K562 (cell line): ENCODE data around the gene FERMT1. TPM values are rescaled to one million over a fixed set of nuclear protein-coding genes. Genes with fewer than 3 reads are reported as not detected.

Experiments
- ATAC-seq: fragments of 200-7000 bp; cut with Tn5 transposase; 3 replicates; pipeline ENCODE4 v1.9.1; 2020; ENCODE audit warnings: moderate library complexity
- BruUV-seq: library from RNA; stranded (reverse); fragments of 400-500 nt; replicated peaks from 2 replicates; lab custom pipeline; 2021; lab: Mats Ljungman, UMichigan
- CTCF ChIA-PET: fragments of 300-600 bp; formaldehyde crosslinking; extraction: SDS; loops from one replicate; lab custom pipeline; 2021; ENCODE audit warnings: low intra/inter-chr PET ratio; lab: Yijun Ruan, JAX
- POLR2A ChIA-PET: fragments of 300-600, 350-650 bp; sonication (Branson Sonifier 250); formaldehyde crosslinking; extraction: SDS; loops from one replicate; lab custom pipeline; 2021; ENCODE audit warnings: antibody characterized with exemption, inconsistent platforms; lab: Yijun Ruan, JAX
- DNase-seq, 4 experiments: peaks; one replicate each; pipeline versions ENCODE4 v3.0.0 to v3.0.0-alpha.2; 2011 to 2018; ENCODE audit warnings: low spot score in 3 of 4, mixed read lengths in 3 of 4; ENCODE audit errors: extremely low read depth in 1 of 4
- FAIRE-seq: peaks from 2 replicates; lab custom pipeline; 2011; peaks lifted over from hg19 to GRCh38; lab: Jason Lieb, UNC
- H2AFZ ChIP-seq: 2 replicates; pipeline ENCODE4 v1.6.0; 2011; ENCODE audit warnings: low read depth, low read length, control low read depth, inconsistent platforms
- H3K27ac ChIP-seq: fragments of 200-600 bp; 3 replicates; pipeline ENCODE4 v1.8.0; 2011; ENCODE audit warnings: low read depth, mild to moderate bottlenecking, control low read depth, inconsistent platforms, low read length, moderate library complexity, mixed read lengths; ENCODE audit errors: extremely low read depth
- H3K27me3 ChIP-seq, 2 experiments: fragments of 300-600 bp in 1 of 2; 2 replicates in 1 of 2; 3 replicates in 1 of 2; pipeline versions ENCODE4 v1.6.0 to v1.8.0; 2011; ENCODE audit warnings: inconsistent platforms in 2 of 2, low read length in 2 of 2, mild to moderate bottlenecking in 1 of 2, mixed read lengths in 1 of 2, moderate library complexity in 1 of 2; ENCODE audit not compliant: control insufficient read depth in 2 of 2, insufficient read depth in 2 of 2
- H3K36me3 ChIP-seq: fragments of 300-600 bp; 3 replicates; pipeline ENCODE4 v1.8.0; 2011; ENCODE audit warnings: mild to moderate bottlenecking, low read length, inconsistent platforms; ENCODE audit not compliant: control insufficient read depth, insufficient read depth
- H3K4me1 ChIP-seq, 2 experiments: fragments of 200-600 bp in 1 of 2; replicated peaks in 1 of 2; 2 replicates in 1 of 2; 3 replicates in 1 of 2; pipeline versions ENCODE4 v1.5.1 to v1.8.0; 2011; ENCODE audit warnings: inconsistent platforms in 2 of 2, low read length in 2 of 2, mild to moderate bottlenecking in 1 of 2, mixed read lengths in 1 of 2, moderate library complexity in 1 of 2; ENCODE audit not compliant: control insufficient read depth in 2 of 2, insufficient read depth in 2 of 2
- H3K4me2 ChIP-seq: 2 replicates; pipeline ENCODE4 v1.6.1; 2011; ENCODE audit warnings: low read length, control low read depth, inconsistent platforms, mixed read lengths; ENCODE audit not compliant: insufficient read depth
- H3K4me3 ChIP-seq: fragments of 200-600 bp; sonication (generic), shearing (Covaris generic); 2 replicates; pipeline ENCODE4 v1.5.1; 2016; ENCODE audit warnings: control low read depth, inconsistent platforms
- H3K79me2 ChIP-seq: fragments of 200-600 bp; 3 replicates; pipeline ENCODE4 v1.8.0; 2011; ENCODE audit warnings: low read length, inconsistent platforms; ENCODE audit not compliant: control insufficient read depth, insufficient read depth
- H3K9ac ChIP-seq, 2 experiments: 2 replicates each; pipeline versions ENCODE4 v1.6.0 to v1.6.1; 2011; ENCODE audit warnings: low read depth in 2 of 2, low read length in 2 of 2, control low read depth in 1 of 2, inconsistent platforms in 1 of 2, mild to moderate bottlenecking in 1 of 2, mixed read lengths in 1 of 2; ENCODE audit not compliant: insufficient read depth in 1 of 2
- H3K9me1 ChIP-seq: one replicate; pipeline ENCODE4 v1.6.0; 2011; ENCODE audit warnings: inconsistent platforms, mild to moderate bottlenecking, low read length, moderate library complexity; ENCODE audit not compliant: control insufficient read depth, insufficient read depth
- H3K9me3 ChIP-seq: replicated peaks from 2 replicates; pipeline ENCODE4 v1.5.1; 2011; ENCODE audit warnings: low read depth, low read length, inconsistent platforms; ENCODE audit not compliant: control insufficient read depth, insufficient read depth
- H4K20me1 ChIP-seq: replicated peaks from 2 replicates; pipeline ENCODE4 v1.6.1; 2011; ENCODE audit warnings: low read length, inconsistent platforms, mixed read lengths; ENCODE audit not compliant: control insufficient read depth, insufficient read depth
- E2F3 ChIP-seq: fragments of 250-450 bp; sonication (Bioruptor Pico); IDR thresholded peaks from 2 replicates; pipeline ENCODE4 v1.4.0; 2020; ENCODE audit warnings: mild to moderate bottlenecking
- FOXA1 ChIP-seq: fragments of 450-650 bp; IDR thresholded peaks from 2 replicates; pipeline ENCODE4 v1.6.1; 2016; ENCODE audit warnings: mild to moderate bottlenecking, borderline replicate concordance
- FOXK2 ChIP-seq, 2 experiments: fragments of 450-650 bp; IDR thresholded peaks in 1 of 2; conservative IDR thresholded peaks in 1 of 2; 2 replicates each; pipeline ENCODE4 v1.6.1; 2016; ENCODE audit warnings: low read depth in 2 of 2, mild to moderate bottlenecking in 1 of 2
- HDAC8 ChIP-seq: fragments of 450-650 bp; IDR thresholded peaks from 2 replicates; pipeline ENCODE4 v1.6.1; 2016; ENCODE audit warnings: mild to moderate bottlenecking, missing genetic modification characterization, moderate library complexity, missing compliant biosample characterization
- NCOA6 ChIP-seq: fragments of 450-650 bp; IDR thresholded peaks from 2 replicates; pipeline ENCODE4 v1.6.1; 2017; ENCODE audit warnings: mild to moderate bottlenecking
- NFE2 ChIP-seq: IDR thresholded peaks from 2 replicates; pipeline ENCODE4 v1.6.1; 2014; ENCODE audit warnings: antibody characterized with exemption, low read depth
- NR2C1 ChIP-seq, 2 experiments: fragments of 450-650 bp; IDR thresholded peaks; 2 replicates each; pipeline ENCODE4 v1.6.1; 2017; ENCODE audit warnings: mild to moderate bottlenecking in 2 of 2, antibody characterized with exemption in 1 of 2, inconsistent platforms in 1 of 2, missing compliant biosample characterization in 1 of 2, missing genetic modification characterization in 1 of 2
- RFX5 ChIP-seq: IDR thresholded peaks from 2 replicates; pipeline ENCODE4 v1.6.1; 2011; ENCODE audit warnings: low read depth, mild to moderate bottlenecking, improper control_type of control experiment, low read length
- SMAD2 ChIP-seq: fragments of 150-350 bp; IDR thresholded peaks from 2 replicates; pipeline ENCODE4 v1.6.1; 2014; ENCODE audit warnings: low read depth, mild to moderate bottlenecking, low read length
- SMAD3 ChIP-seq: fragments of 450-650 bp; formaldehyde crosslinking; conservative IDR thresholded peaks from 2 replicates; pipeline ENCODE4 v1.4.0; 2020; ENCODE audit warnings: mild to moderate bottlenecking
- ZNF561 ChIP-seq: fragments of 450-650 bp; formaldehyde crosslinking; conservative IDR thresholded peaks from 2 replicates; pipeline ENCODE4 v1.4.0; 2020; ENCODE audit warnings: mild to moderate bottlenecking, moderate library complexity
- WGBS: fragments of 100-300 bp; shearing (Covaris generic); methylation state at CpG from one replicate; pipeline ENCODE4 v1.1.6; 2016; ENCODE audit warnings: low coverage, mixed read lengths; ENCODE audit not compliant: insufficient coverage; ENCODE audit errors: missing lambda C conversion rate; 5-methylcytosine and 5-hydroxymethylcytosine counted together
- in situ Hi-C: fragments of 300-500 bp; cut with MboI; formaldehyde crosslinking; loops from 4 replicates; pipeline ENCODE4 v1.15.0; 2018; ENCODE audit warnings: inconsistent platforms, mixed read lengths
- intact Hi-C: fragments of 100-400 bp; cut with micrococcal nuclease; formaldehyde crosslinking; loops from 2 replicates; pipeline ENCODE4 v1.14.2; 2022
- polyA plus RNA-seq, 8 experiments: library from polyadenylated mRNA; depleted of rRNA in 4 of 8; stranded (reverse) in 5 of 8; unstranded in 3 of 8; fragments of >200 nt; fragmentation: Nextera tagmentation in 2 of 8; fragmentation: Illumina TruSeq in 1 of 8; extraction: Ambion mirVana in 2 of 8; extraction: Trizol in 1 of 8; gene quantifications; 2 replicates each; pipeline versions ENCODE4 v1.2.1 to v1.2.3, GENCODE V29; 2011 to 2014; ENCODE audit warnings: inconsistent platforms in 1 of 8, missing spikeins in 1 of 8
- total RNA-seq, 7 experiments: library from RNA; depleted of rRNA in 6 of 7; stranded (reverse); fragments of >200 nt in 6 of 7; fragmentation: Illumina TruSeq in 2 of 7; extraction: Trizol in 2 of 7; gene quantifications; 2 replicates each; pipeline versions ENCODE4 v1.2.1 to v1.2.3, GENCODE V29; 2011 to 2021; ENCODE audit warnings: low replicate concordance in 1 of 7
- TF ChIP-seq, protein P1 (sequence below): IDR thresholded peaks from 3 replicates; pipeline ENCODE4 v1.6.1; 2011; ENCODE audit warnings: borderline replicate concordance, mild to moderate bottlenecking; ENCODE audit not compliant: insufficient read length, insufficient read depth
- TF ChIP-seq, protein P2 (sequence below): fragments of 450-650 bp; IDR thresholded peaks from 2 replicates; pipeline ENCODE4 v1.6.1; 2016; ENCODE audit warnings: borderline replicate concordance
- TF ChIP-seq, protein P3 (sequence below): fragments of 250-450 bp; sonication (Bioruptor Pico); IDR thresholded peaks from 2 replicates; pipeline ENCODE4 v1.4.0; 2020; ENCODE audit warnings: mild to moderate bottlenecking, moderate library complexity
- TF ChIP-seq, protein P4 (sequence below): sonication (generic); formaldehyde crosslinking; IDR thresholded peaks from 2 replicates; pipeline ENCODE4 v1.8.1; 2022; ENCODE audit warnings: missing genetic modification reagents

The FERMT1 gene
- total and polyA plus RNA-seq, 9 of the 15 experiments (the other 6 are each of a cell fraction or from before 2014, with no cell fraction given): 0.07 TPM; not detected in 8

DNA sequence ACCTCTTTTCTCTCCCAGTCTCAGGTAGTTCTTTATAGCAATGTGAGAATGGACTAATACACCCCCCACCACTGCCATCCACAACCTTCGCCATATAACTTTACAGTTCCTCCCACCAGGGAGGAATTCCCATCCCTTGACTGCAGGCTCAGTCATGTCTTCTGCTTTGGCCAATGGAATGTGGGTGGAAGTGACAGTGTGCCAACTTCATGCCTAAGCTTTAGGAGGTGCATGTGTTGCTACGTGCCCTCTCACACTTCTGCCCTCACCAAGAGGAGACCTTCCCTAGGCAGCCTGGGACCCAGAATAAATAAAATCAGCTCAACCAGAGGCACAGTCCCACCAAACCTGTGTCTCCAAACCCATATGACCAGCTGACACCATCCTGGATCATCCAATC is 36.0 kb downstream of the FERMT1 start:
- in situ Hi-C loops: no loop called here
- no peaks in the 10 kb centered on the region for H4K20me1 ChIP-seq
- POLR2A ChIA-PET: no interaction called here

More for the DNA sequence above, 36.0 kb downstream of the FERMT1 start:
- Histone ChIP-seq H3K79me2 (no peaks in the 10 kb centered on the region), H2AFZ (no peak overlapping the region), H3K27ac (no peak overlapping the region), H3K9me1 (no peaks in the 10 kb centered on the region), H3K36me3 (no peaks in the 10 kb centered on the region), H3K9ac (no peak overlapping the region), H3K4me1 (no peaks in the 10 kb centered on the region), H3K27me3 (peaks cover 5 to 6% of the 10 kb centered on the region in 2 experiments), H3K4me3 (no peak overlapping the region), H3K9me3 (no peaks in the 10 kb centered on the region), H3K4me2 (no peak overlapping the region)
- DNase-seq (no peak), FAIRE-seq (no peak), ATAC-seq (no peak)
- no TSS peak for BruUV-seq
- 13% methylated on average over 2 of the region's 2 CpGs for WGBS
- TF ChIP-seq E2F3 (CRISPR knock-in tag) (no peak), NCOA6 (no peak), RFX5 (no peak), FOXK2 (conservative IDR thresholded peaks at IDR 0.05 in 1 of 2, IDR thresholded peaks at IDR 0.05 in 1 of 2; ENCODE audit: low read depth in 2 of 2) (no peak), FOXA1 (no peak), NFE2 (no peak), HDAC8 (no peak), NR2C1 (IDR thresholded peaks at IDR 0.05) (no peak), NR2C1 (tag; IDR thresholded peaks at IDR 0.05) (no peak), SMAD2 (no peak), ZNF561 (CRISPR knock-in tag) (no peak), SMAD3 (CRISPR knock-in tag) (no peak)
- TF ChIP-seq, protein P1, sequence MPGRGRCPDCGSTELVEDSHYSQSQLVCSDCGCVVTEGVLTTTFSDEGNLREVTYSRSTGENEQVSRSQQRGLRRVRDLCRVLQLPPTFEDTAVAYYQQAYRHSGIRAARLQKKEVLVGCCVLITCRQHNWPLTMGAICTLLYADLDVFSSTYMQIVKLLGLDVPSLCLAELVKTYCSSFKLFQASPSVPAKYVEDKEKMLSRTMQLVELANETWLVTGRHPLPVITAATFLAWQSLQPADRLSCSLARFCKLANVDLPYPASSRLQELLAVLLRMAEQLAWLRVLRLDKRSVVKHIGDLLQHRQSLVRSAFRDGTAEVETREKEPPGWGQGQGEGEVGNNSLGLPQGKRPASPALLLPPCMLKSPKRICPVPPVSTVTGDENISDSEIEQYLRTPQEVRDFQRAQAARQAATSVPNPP: no peak
- TF ChIP-seq, protein P2, sequence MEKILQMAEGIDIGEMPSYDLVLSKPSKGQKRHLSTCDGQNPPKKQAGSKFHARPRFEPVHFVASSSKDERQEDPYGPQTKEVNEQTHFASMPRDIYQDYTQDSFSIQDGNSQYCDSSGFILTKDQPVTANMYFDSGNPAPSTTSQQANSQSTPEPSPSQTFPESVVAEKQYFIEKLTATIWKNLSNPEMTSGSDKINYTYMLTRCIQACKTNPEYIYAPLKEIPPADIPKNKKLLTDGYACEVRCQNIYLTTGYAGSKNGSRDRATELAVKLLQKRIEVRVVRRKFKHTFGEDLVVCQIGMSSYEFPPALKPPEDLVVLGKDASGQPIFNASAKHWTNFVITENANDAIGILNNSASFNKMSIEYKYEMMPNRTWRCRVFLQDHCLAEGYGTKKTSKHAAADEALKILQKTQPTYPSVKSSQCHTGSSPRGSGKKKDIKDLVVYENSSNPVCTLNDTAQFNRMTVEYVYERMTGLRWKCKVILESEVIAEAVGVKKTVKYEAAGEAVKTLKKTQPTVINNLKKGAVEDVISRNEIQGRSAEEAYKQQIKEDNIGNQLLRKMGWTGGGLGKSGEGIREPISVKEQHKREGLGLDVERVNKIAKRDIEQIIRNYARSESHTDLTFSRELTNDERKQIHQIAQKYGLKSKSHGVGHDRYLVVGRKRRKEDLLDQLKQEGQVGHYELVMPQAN: no peak
- TF ChIP-seq, protein P3, sequence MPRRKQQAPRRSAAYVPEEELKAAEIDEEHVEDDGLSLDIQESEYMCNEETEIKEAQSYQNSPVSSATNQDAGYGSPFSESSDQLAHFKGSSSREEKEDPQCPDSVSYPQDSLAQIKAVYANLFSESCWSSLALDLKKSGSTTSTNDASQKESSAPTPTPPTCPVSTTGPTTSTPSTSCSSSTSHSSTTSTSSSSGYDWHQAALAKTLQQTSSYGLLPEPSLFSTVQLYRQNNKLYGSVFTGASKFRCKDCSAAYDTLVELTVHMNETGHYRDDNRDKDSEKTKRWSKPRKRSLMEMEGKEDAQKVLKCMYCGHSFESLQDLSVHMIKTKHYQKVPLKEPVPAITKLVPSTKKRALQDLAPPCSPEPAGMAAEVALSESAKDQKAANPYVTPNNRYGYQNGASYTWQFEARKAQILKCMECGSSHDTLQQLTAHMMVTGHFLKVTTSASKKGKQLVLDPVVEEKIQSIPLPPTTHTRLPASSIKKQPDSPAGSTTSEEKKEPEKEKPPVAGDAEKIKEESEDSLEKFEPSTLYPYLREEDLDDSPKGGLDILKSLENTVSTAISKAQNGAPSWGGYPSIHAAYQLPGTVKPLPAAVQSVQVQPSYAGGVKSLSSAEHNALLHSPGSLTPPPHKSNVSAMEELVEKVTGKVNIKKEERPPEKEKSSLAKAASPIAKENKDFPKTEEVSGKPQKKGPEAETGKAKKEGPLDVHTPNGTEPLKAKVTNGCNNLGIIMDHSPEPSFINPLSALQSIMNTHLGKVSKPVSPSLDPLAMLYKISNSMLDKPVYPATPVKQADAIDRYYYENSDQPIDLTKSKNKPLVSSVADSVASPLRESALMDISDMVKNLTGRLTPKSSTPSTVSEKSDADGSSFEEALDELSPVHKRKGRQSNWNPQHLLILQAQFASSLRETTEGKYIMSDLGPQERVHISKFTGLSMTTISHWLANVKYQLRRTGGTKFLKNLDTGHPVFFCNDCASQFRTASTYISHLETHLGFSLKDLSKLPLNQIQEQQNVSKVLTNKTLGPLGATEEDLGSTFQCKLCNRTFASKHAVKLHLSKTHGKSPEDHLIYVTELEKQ: no peak
- TF ChIP-seq, protein P4, sequence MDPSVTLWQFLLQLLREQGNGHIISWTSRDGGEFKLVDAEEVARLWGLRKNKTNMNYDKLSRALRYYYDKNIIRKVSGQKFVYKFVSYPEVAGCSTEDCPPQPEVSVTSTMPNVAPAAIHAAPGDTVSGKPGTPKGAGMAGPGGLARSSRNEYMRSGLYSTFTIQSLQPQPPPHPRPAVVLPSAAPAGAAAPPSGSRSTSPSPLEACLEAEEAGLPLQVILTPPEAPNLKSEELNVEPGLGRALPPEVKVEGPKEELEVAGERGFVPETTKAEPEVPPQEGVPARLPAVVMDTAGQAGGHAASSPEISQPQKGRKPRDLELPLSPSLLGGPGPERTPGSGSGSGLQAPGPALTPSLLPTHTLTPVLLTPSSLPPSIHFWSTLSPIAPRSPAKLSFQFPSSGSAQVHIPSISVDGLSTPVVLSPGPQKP (CRISPR knock-in tag): no peak
- CTCF ChIA-PET: no interaction called here
- intact Hi-C loops: no loop called here
